NT2/D1 (cell line): ENCODE measurements around the gene EGLN2.

Source experiments
- SUZ12 ChIP-seq: IDR thresholded peaks from 2 replicates; pipeline ENCODE4 v1.6.1; 2011; ENCODE audit not compliant: insufficient read length, insufficient read depth; ENCODE audit errors: extremely low read depth
- YY1 ChIP-seq: IDR thresholded peaks from 2 replicates; pipeline ENCODE4 v1.6.1; 2011; ENCODE audit not compliant: insufficient read length, insufficient read depth
- ZNF274 ChIP-seq: IDR thresholded peaks from 2 replicates; pipeline ENCODE4 v1.6.1; 2011; ENCODE audit warnings: mild to moderate bottlenecking, low read depth, low read length

DNA sequence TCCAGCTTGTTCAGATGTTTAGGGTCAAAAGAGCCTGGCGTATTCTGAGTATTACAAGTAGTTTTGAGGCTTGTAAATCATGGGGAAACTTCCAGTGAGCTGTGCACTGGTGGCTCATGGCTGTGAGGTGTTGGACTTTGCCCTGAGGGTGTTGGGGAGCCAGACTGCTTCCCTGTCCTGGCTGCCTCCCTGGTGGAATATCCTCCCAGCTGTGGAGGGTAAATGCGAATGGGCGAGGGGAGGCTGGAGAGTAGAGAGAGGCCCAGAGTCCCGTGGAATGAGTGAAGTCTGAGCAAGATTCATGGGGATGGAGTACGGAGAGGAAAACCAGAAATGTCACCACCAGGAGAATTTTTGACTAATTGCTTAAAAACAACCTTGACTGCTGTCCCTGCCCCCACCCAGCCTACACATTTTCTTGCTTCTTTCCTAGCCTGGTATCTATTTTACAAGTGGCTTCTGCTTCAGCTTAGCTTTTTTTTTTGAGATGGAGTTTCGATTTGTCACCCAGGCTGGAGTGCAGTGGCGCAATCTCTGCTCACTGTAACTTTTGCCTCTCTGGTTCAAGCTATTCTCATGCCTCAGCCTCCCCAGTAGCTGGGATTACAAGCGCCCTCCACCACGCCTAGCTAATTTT lies 44.3 kb upstream of the EGLN2 start:
- TF ChIP-seq SUZ12: no peak
- no peak for TF ChIP-seq YY1
- no peak for TF ChIP-seq ZNF274
